Neural progenitor cell (in vitro differentiated cells): ENCODE measurements around the gene GAS2L3. TPM values are rescaled to one million over a fixed set of nuclear protein-coding genes. Genes with fewer than 3 reads are reported as not detected.
A peak's percentile ranks its signal among the peaks of the same experiment; 100 is the strongest.

Experiments
- DNase-seq: peaks from one replicate; pipeline ENCODE4 v3.0.0-alpha.2; 2016; ENCODE audit warnings: low spot score
- H2AFZ ChIP-seq: fragments of 200-600 bp; sonication (generic); replicated peaks from 2 replicates; pipeline ENCODE4 v1.6.1; 2016; ENCODE audit warnings: antibody characterized with exemption
- H3F3A ChIP-seq: fragments of 200-600 bp; sonication (generic); 2 replicates; pipeline ENCODE4 v1.6.1; 2016; ENCODE audit warnings: antibody characterized with exemption, low read depth
- H3K27ac ChIP-seq: fragments of 200-600 bp; sonication (generic); 2 replicates; pipeline ENCODE4 v1.5.1; 2016; ENCODE audit warnings: mild to moderate bottlenecking
- H3K27me3 ChIP-seq: fragments of 200-600 bp; sonication (generic); 2 replicates; pipeline ENCODE4 v1.6.1; 2016; ENCODE audit warnings: mild to moderate bottlenecking, moderate library complexity
- H3K36me3 ChIP-seq: fragments of 200-600 bp; sonication (generic); 2 replicates; pipeline ENCODE4 v1.5.1; 2016
- H3K4me1 ChIP-seq: fragments of 200-600 bp; sonication (generic); 2 replicates; pipeline ENCODE4 v1.6.1; 2016; ENCODE audit warnings: mixed run types
- H3K4me2 ChIP-seq: fragments of 200-600 bp; sonication (generic); 2 replicates; pipeline ENCODE4 v1.6.1; 2016
- H3K4me3 ChIP-seq: fragments of 200-600 bp; sonication (generic); 2 replicates; pipeline ENCODE4 v1.5.1; 2016
- H3K79me2 ChIP-seq: fragments of 200-600 bp; sonication (generic); 2 replicates; pipeline ENCODE4 v1.6.1; 2016; ENCODE audit warnings: low read depth
- H3K9ac ChIP-seq: fragments of 200-600 bp; sonication (generic); 2 replicates; pipeline ENCODE4 v1.6.1; 2016
- H3K9me3 ChIP-seq: fragments of 200-600 bp; sonication (generic); 2 replicates; pipeline ENCODE4 v1.5.1; 2016; ENCODE audit warnings: low read depth
- H4K20me1 ChIP-seq: fragments of 200-600 bp; sonication (generic); 2 replicates; pipeline ENCODE4 v1.6.1; 2016; ENCODE audit warnings: low read depth
- H3K27ac Mint-ChIP-seq: 3 replicates; pipeline ENCODE4 v1.8.0; 2021; ENCODE audit warnings: mixed read lengths
- H3K27me3 Mint-ChIP-seq: 2 replicates; pipeline ENCODE4 v1.8.0; 2022; ENCODE audit warnings: low read depth, mild to moderate bottlenecking, inconsistent platforms, moderate library complexity, mixed read lengths; ENCODE audit not compliant: insufficient read depth
- H3K36me3 Mint-ChIP-seq: 3 replicates; pipeline ENCODE4 v1.8.0; 2021; ENCODE audit warnings: mixed read lengths
- H3K4me1 Mint-ChIP-seq: 3 replicates; pipeline ENCODE4 v1.8.0; 2021; ENCODE audit warnings: mixed read lengths
- H3K4me3 Mint-ChIP-seq: 3 replicates; pipeline ENCODE4 v1.8.0; 2021; ENCODE audit warnings: mild to moderate bottlenecking, moderate library complexity, mixed read lengths
- H3K9me3 Mint-ChIP-seq: 3 replicates; pipeline ENCODE4 v1.8.0; 2020; ENCODE audit warnings: mixed read lengths
- CTCF ChIP-seq: fragments of 200-600 bp; sonication (generic); IDR thresholded peaks from 2 replicates; pipeline ENCODE4 v1.5.1; 2017; ENCODE audit warnings: antibody characterized with exemption, mild to moderate bottlenecking
- EZH2 ChIP-seq: fragments of 200-600 bp; sonication (generic); IDR thresholded peaks from 2 replicates; pipeline ENCODE4 v1.6.1; 2017; ENCODE audit warnings: antibody characterized with exemption, mild to moderate bottlenecking, moderate library complexity
- EZH2phosphoT487 ChIP-seq: fragments of 200-600 bp; sonication (generic); IDR thresholded peaks from 2 replicates; pipeline ENCODE4 v1.6.1; 2017; ENCODE audit warnings: antibody characterized with exemption
- total RNA-seq: library from RNA; depleted of rRNA; stranded (reverse); fragments of >200 nt; gene quantifications from 2 replicates; pipeline ENCODE4 v1.2.3, GENCODE V29; 2015; ENCODE audit warnings: low replicate concordance

GAS2L3 gene
- total RNA-seq, 1 donor from 2014 or later: 57.6 TPM

GRCh38 chr12:100566887-100567637 lies 6.4 kb upstream of the GAS2L3 start:
- no peak for DNase-seq
- no peaks in the 10 kb centered on the region for H3K9me3 Mint-ChIP-seq
- TF ChIP-seq EZH2 (no peak), EZH2phosphoT487 (no peak), CTCF (no peak)
- Histone ChIP-seq H3K4me3 (no peak overlapping the region), H3K79me2 (no peaks in the 10 kb centered on the region), H3K9ac (no peak overlapping the region), H3F3A (no peaks in the 10 kb centered on the region), H3K4me1 (peaks cover 23% of the 10 kb centered on the region), H3K27me3 (peaks cover 12% of the 10 kb centered on the region), H3K4me2 (no peak overlapping the region), H3K27ac (no peak overlapping the region), H3K9me3 (no peaks in the 10 kb centered on the region), H3K36me3 (no peaks in the 10 kb centered on the region), H4K20me1 (no peaks in the 10 kb centered on the region), H2AFZ (no peak overlapping the region)
- H3K4me3 Mint-ChIP-seq: no peak overlapping the region
- H3K4me1 Mint-ChIP-seq: peaks cover 7% of the 10 kb centered on the region
- no peak overlapping the region for H3K27ac Mint-ChIP-seq
- H3K36me3 Mint-ChIP-seq: no peaks in the 10 kb centered on the region
- no peaks in the 10 kb centered on the region for H3K27me3 Mint-ChIP-seq

- Histone ChIP-seq H3F3A (peaks cover 2% of the 10 kb centered on the region), H3K4me2 (no peak overlapping the region), H3K79me2 (no peaks in the 10 kb centered on the region), H3K9ac (no peak overlapping the region), H3K36me3 (no peaks in the 10 kb centered on the region), H3K27me3 (peaks cover 21% of the 10 kb centered on the region), H3K9me3 (no peaks in the 10 kb centered on the region), H3K4me3 (no peak overlapping the region), H4K20me1 (no peaks in the 10 kb centered on the region), H2AFZ (no peak overlapping the region), H3K4me1 (peaks cover 23% of the 10 kb centered on the region), H3K27ac (no peak overlapping the region)
- TF ChIP-seq CTCF (no peak), EZH2 (no peak), EZH2phosphoT487 (no peak)
- Mint-ChIP-seq H3K36me3 (no peaks in the 10 kb centered on the region), H3K4me1 (peaks cover 9% of the 10 kb centered on the region), H3K27ac (no peak overlapping the region), H3K27me3 (peaks cover 2% of the 10 kb centered on the region), H3K4me3 (no peak overlapping the region), H3K9me3 (no peaks in the 10 kb centered on the region)
- no peak for DNase-seq
Measured at GRCh38 chr12:100567945-100568344, 5.5 kb upstream of the GAS2L3 start.

- TF ChIP-seq CTCF (no peak), EZH2 (no peak), EZH2phosphoT487 (no peak)
Measured at GRCh38 chr12:100572184-100572583, 1.3 kb upstream of the GAS2L3 start.

More at GRCh38 chr12:100572184-100572583, 1.3 kb upstream of the GAS2L3 start:
- DNase-seq: no peak
- Histone ChIP-seq H3F3A (peaks cover 11% of the 10 kb centered on the region), H2AFZ (no peak overlapping the region), H3K9ac (no peak overlapping the region), H3K9me3 (no peaks in the 10 kb centered on the region), H3K27ac (no peak overlapping the region), H3K27me3 (peaks cover 29% of the 10 kb centered on the region), H3K4me1 (peaks cover 11% of the 10 kb centered on the region), H3K4me2 (no peak overlapping the region), H4K20me1 (peaks cover 14% of the 10 kb centered on the region), H3K4me3 (no peak overlapping the region), H3K79me2 (peaks cover 27% of the 10 kb centered on the region), H3K36me3 (no peaks in the 10 kb centered on the region)
- Mint-ChIP-seq H3K4me1 (peaks cover 15% of the 10 kb centered on the region), H3K27me3 (peaks cover 2% of the 10 kb centered on the region), H3K4me3 (peak overlapping the region; percentile 63), H3K27ac (no peak overlapping the region), H3K9me3 (no peaks in the 10 kb centered on the region), H3K36me3 (no peaks in the 10 kb centered on the region)
